NCI-H526 (cell line): ENCODE results near the gene CTSH.

Experiments used
- DNase-seq, 2 experiments: peaks; one replicate each; lab custom pipeline; 2025; lab: John Stamatoyannopoulos, UW

CTSH gene

GRCh38 chr15:78944669-78945407 lies at the start of gene CTSH:
Gene CTSH, minus strand, starts transcription at chr15:78945046. Its CDS starts 65 bp downstream, at chr15:78944981.
- DNase-seq, result peak; percentile 62 to 94

GRCh38 chr15:78993931-78994530 lies 49.2 kb upstream of the CTSH start:
- DNase-seq, result no peak

DNA sequence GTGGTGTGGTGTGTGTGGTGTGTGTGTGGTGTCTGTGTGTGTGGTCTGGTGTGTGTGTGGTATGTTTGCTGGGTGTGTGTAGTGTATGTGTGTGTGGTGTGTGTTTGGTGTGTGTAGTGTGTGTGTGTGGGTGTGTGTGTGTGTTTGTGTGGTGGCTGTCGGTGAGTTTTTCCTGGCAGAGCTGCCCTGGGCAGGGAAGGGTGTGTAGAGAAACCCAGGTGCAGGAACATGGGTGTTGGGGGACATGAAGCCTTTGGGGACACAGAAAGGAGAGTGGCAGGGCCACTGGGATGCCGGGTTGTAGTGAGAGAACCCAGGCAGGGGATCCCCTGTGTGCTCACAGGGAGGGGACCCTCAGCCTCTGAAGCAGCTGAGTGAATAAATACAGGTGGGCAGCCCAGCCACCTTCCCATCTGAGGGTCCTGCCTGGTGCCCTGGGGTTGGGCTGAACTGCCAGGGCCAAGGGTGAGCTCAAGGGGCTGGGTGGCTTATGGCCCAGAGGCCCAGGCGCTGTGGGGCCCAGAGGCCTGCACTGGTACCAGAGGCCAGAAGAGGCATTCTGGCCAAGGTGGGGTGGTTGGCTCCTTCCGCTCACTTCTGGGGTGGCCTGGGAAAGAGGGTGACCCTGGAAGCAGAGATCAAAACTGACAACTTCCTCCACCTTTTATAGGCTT lies 48.5 kb upstream of the CTSH start:
- no peak for DNase-seq

DNA sequence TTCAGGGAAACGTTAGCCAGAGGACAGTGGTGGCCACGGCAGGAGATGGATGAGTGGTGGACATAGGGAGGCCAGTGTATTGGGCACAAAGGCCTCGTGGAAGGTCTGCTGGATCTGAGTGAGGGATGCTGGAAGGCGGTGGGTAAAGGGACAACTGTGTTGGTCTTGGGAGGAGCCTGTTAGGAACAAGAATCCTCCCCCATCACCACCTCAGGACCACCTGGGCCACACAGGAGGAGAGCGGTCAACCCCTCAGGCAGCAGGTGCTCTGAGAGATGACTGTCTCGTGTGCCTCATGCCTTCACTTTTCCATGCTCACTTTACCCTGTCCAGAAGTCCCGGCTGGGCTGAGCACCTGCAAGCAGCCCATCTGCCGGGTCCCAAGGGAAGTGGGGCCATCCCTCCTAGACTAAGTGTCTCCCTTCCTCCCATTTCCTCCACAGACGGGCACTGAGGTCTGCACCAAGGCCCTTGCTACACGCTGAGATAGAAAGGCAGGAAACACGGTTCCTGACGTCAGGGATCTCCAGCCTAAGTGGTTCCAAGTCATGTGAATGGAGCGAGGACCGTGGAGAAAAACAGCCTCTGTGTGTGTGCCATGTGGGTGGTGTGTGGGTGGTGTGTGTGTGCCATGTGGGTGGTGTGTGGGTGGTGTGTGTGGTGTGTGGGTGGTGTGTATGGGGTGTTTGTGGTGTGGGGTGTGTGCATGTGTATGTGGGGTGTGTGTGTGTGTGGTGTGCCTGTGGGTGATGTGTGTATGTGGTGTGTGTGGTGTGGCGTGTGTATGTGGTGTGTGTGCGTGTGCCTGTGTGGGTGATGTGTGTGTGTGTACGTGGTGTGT lies 47.8 kb upstream of the CTSH start:
- no peak for DNase-seq

DNA sequence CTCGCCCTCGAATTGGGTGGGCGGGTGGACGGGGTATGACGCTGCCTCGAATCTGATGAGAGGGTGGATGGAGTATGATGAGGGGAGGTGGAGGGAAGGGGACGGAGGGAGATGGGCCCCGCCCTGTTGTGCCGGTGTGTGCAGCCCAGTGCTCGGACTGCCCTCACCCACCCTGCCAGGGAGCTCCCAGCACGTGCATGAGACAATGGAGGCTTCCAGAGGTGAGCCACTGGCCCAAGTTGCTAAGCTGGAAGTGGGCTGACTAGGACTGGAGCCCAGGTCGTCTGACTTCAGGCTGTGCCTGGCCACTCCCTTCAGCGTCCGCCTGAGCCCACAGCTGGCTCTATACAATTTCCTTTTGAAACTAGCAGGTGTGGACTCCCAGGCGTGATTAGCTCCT lies 47.0 kb upstream of the CTSH start:
- DNase-seq, result no peak

GRCh38 chr15:78991476-78991875 lies 46.6 kb upstream of the CTSH start:
- no peak for DNase-seq

DNA sequence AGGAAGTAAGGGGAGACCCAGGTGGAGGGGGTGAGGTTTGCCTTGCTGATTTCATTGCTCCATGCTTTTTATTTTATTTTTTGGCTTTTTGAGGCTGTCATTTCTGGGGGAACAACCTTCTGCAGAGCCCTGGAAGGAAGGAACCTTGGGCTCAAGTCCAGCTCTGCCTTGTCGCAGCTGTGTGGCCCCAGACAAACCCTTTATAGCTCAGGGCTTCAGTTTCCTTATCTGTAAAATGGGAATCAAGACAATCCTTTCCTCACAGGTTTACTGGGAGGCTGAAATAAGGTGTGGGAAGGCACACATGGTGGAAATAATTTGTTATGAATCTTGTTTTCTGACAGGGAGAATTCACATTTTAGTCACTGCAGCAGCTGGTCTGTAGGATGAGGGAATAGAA lies 45.4 kb upstream of the CTSH start:
- no peak for DNase-seq

DNA sequence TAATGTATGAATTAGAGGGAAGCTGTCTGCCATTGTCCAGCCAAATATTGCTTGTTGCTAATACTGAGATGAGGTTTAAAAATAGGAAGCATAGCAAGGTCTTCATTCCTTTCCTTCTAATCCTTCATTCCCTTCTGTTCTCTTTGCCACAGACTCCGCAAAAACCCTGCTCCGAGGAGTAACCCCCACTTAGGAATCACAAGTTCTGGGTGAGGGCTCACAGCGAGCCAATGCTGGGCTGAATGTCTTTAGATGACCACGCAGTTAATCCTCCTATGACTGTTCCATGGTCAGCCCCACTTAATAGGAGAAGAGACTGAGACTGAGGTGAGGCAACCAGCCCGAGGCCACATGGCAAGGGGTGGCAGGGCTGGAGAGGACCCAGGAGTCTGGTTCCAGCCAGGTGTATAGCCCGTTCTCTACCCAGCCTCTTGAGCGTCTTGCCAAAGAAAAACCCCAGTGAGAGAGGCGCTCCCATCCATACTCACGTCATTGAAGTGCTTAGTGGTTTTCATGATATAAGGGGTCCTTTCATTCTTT lies 44.9 kb upstream of the CTSH start:
- DNase-seq, result no peak

DNA sequence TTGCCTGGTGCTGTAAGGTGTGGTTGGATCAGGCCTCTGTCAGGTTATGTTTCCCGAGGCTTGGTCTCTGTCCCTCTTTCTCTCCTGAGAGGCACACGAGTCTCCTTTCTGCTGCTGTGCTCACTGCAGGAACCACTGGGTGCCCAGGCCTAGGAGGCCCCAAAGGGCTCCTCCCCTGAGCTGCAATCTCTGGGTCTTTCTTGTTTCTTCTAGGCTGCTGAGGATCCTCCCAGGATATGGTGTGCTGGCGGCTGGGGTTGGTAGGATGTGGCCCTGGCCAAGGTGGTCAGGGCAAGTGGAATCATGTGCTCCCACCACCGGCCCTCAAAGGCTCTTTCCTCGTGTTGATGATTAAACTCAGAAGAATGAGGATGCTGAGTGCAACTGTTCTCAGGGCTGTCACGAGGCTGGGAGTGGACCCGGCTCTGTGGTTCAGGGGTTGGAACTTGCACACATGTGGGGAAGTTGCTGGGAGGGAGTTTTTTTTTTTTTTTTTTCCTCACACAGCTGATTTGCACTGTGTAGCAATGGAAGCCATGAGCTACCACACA lies 43.6 kb upstream of the CTSH start:
- no peak for DNase-seq

- DNase-seq, result no peak
Observed at GRCh38 chr15:78987556-78988360, 42.9 kb upstream of the CTSH start.

GRCh38 chr15:78985859-78986475 lies 41.1 kb upstream of the CTSH start:
- no peak for DNase-seq

DNA sequence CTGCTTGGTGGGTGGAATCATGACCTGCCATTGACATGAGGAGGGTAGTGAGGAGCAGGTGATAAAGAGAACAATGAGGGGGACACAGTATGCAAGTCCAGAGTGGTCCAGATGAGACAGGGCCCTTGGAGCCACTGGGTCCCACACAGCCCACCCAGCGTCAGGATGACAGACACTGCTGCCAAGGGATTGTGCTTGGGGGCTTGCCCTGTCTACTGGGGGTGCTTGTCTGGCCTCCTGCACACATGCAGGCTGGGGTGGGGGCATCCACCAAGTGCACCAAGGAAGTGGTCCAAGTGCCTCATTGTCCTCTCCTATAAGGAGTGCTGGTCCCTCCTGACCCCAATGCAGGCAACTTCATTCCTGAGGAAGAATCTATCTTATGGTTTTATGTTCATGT lies 39.2 kb upstream of the CTSH start:
- DNase-seq, result no peak

DNA sequence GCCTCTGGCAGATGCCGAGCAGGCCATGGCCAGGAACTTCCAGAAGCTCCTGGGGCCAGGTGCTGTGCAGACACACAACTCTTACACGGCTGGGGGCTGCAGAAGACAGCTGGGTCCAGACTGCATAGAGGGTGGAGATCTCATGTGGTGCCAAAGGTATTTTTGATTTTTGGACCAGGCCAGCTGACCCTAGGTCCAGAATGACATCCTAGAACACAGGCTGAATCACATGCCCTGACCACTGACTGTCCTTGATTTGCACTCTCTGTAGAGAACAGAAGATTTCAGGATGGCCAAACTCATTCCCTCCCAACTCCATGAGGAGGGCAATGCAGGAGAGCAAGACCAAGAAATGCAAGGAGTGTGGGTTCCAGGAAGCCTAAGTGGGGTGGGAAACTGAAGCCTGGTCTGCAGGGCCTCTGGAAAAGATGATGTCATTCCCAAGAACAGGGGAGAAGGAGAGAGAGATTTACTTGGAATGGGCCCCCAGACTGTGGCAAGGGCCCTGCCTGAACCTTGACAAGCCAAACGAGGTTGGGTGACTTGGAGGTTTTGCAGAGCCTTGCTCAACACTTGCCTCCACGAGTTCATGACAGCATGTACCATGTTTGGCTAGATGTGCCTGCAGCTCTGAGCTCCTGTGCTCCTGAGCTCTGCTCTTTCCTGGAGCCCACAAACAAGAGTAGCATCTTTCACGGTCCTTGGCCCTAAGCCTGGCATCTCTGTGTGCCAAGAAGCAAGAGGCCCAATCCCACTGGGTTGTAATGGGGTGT lies 38.5 kb upstream of the CTSH start:
- DNase-seq, result no peak

DNA sequence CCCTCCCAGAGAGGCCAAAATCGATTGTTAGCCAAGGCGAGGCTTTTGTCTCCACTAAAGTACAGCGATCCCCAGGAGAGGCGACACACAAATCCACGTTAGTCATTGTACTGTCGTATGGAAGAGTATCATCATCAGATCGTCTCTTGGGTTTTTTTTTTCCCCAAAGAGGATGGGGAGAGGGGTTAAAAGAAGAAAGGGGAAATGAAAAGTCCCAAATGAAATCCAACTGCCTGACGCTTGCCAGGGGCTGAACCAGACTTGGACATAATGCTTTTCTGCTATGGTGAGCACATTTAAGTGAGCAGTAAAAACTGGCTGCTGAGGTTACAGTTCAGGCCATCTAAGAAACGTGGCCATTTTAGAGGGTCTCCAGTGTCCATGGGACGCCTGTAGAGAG lies 37.9 kb upstream of the CTSH start:
- DNase-seq, result no peak

DNA sequence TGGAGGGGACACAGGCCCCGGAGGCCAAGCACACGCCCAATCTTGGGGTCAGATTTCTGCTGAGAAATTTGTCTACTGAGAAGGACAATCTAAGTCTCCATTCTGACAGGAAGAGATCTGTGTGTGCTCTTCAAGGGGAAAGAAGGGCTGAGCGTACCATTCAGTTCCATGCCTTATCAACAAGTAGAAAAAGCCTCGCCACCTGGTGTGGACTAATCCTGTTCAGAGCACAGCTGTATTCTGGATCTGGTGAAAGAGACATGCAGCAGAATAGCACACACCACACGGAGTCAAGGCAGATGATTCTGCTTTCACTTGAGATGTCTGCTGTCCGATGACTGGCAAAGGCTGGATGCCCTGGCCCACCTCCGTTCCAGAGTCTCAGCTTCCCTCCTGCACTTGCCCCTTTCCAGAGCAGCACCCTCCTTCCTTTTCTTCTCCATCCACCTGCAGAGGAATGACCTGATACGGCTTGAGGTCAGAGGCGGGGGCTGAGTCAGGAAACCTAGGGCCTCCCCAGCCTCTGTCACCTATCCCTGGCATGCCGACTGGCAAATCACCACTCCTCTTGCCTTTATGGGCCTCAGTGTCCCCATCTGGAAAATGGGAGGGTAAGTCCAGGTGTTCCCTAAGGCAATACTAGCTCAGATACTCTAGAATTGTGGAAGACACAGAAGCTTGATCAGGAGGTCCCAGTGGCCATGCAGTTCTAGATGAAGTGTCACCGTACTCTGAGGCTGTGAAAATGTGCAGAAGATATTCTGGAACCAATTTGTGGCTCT lies 36.9 kb upstream of the CTSH start:
- no peak for DNase-seq

- peak; percentile 81 to 88 for DNase-seq
Observed at GRCh38 chr15:78979456-78980320, 34.8 kb upstream of the CTSH start.

GRCh38 chr15:78978601-78979179 lies 33.8 kb upstream of the CTSH start:
- peak; percentile 45 to 67 for DNase-seq
